Subcutaneous adipose tissue (tissue), 4 donors: ENCODE measurements around the gene GSTA2. TPM values are rescaled to one million over a fixed set of nuclear protein-coding genes. Genes with fewer than 3 reads are reported as not detected.

Source experiments
- CTCF ChIP-seq: fragments of 450-650 bp; IDR thresholded peaks from one replicate; pipeline ENCODE4 v1.5.1; 2016; ENCODE audit warnings: low read depth, mild to moderate bottlenecking, control low read depth, antibody characterized with exemption, moderate library complexity
- total RNA-seq, 4 donors: library from RNA; depleted of rRNA; stranded (reverse); fragments of >200 nt; gene quantifications; one replicate each; pipeline ENCODE4 v1.1.0, GENCODE V29; 2016

The GSTA2 gene
- total RNA-seq, 4 donors from 2014 or later = not detected

GRCh38 chr6:52735071-52735470 is 28.2 kb downstream of the GSTA2 start:
- TF ChIP-seq CTCF = no peak

- no peak for TF ChIP-seq CTCF
These were observed 29.2 kb downstream of the GSTA2 start for GRCh38 chr6:52734072-52734471.

- TF ChIP-seq CTCF = no peak
These were observed 30.1 kb downstream of the GSTA2 start for GRCh38 chr6:52733172-52733571.

- TF ChIP-seq CTCF = no peak
These were observed 31.6 kb downstream of the GSTA2 start for GRCh38 chr6:52731719-52732118.

- no peak for TF ChIP-seq CTCF
These were observed 33.7 kb downstream of the GSTA2 start for GRCh38 chr6:52729576-52729975.

- TF ChIP-seq CTCF = no peak
These were observed 34.9 kb downstream of the GSTA2 start for GRCh38 chr6:52728394-52728793.

- TF ChIP-seq CTCF = no peak
These were observed 35.4 kb downstream of the GSTA2 start for GRCh38 chr6:52727908-52728307.
